ENCODE measurements around the gene STARD9. TPM values are rescaled to one million over a fixed set of nuclear protein-coding genes. Genes with fewer than 3 reads are reported as not detected.

The STARD9 gene
- polyA plus RNA-seq (2012; ENCODE audit: insufficient read length, low read depth), result 5.2 TPM

DNA sequence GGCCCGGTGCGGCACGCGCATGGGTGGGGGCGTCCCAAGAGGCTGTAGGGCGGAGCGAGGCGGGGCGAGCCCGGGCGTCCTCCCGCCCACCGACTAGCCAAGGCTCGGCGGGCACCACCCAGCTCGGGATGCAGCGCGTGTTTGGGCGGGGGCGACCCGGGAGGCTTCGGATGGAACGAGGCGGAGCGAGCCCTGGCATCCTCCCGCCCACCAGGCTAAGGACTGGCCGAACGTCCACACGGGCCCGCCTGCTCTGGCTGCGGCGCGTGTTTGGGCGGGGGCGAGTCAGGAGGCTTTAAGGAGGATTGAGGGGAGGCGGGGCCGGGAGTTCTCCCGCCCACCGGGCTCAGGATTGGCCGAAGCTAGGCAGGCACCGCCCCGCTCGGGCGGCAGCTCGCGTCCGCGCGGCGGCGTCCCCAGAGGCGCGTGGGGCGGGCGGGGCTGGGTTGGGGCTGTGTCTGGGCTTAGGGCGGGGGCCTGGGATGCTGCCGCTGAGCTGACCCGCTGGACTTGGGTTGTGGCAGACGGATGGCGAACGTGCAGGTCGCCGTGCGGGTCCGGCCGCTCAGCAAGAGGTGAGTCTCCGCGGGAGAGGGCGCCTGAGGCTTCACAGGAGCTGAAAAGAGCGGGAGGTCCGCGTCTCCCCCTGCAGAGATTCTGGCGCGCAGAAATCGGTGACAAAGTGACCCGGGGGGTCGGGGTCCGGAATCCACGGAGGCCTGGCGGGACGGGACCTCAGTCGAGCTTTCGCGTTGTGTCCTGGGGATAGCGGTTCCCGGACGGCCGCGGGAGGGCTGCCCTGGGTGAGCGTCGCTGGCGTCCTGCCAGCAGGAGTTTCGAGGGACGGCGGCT lies at the start of gene STARD9:
Gene STARD9 (plus strand): TSS at position 419 of the 852 bp plus-strand sequence. CDS start 110 bp downstream, at position 529.
- TF ChIP-seq POLR2AphosphoS5 (IDR thresholded peaks at IDR 0.05; ENCODE audit: low read depth, low read length) (peak; percentile 58), FOXP2 (optimal IDR thresholded peaks at IDR 0.05; ENCODE audit: borderline replicate concordance, extremely low read depth, extremely low read length, insufficient read depth) (peak; percentile 80)
- TF ChIP-seq, protein P1, sequence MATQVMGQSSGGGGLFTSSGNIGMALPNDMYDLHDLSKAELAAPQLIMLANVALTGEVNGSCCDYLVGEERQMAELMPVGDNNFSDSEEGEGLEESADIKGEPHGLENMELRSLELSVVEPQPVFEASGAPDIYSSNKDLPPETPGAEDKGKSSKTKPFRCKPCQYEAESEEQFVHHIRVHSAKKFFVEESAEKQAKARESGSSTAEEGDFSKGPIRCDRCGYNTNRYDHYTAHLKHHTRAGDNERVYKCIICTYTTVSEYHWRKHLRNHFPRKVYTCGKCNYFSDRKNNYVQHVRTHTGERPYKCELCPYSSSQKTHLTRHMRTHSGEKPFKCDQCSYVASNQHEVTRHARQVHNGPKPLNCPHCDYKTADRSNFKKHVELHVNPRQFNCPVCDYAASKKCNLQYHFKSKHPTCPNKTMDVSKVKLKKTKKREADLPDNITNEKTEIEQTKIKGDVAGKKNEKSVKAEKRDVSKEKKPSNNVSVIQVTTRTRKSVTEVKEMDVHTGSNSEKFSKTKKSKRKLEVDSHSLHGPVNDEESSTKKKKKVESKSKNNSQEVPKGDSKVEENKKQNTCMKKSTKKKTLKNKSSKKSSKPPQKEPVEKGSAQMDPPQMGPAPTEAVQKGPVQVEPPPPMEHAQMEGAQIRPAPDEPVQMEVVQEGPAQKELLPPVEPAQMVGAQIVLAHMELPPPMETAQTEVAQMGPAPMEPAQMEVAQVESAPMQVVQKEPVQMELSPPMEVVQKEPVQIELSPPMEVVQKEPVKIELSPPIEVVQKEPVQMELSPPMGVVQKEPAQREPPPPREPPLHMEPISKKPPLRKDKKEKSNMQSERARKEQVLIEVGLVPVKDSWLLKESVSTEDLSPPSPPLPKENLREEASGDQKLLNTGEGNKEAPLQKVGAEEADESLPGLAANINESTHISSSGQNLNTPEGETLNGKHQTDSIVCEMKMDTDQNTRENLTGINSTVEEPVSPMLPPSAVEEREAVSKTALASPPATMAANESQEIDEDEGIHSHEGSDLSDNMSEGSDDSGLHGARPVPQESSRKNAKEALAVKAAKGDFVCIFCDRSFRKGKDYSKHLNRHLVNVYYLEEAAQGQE (IDR thresholded peaks at IDR 0.05; ENCODE audit: insufficient read depth in 1 of 2, low read depth in 2 of 2, low read length in 2 of 2), result no peak

DNA sequence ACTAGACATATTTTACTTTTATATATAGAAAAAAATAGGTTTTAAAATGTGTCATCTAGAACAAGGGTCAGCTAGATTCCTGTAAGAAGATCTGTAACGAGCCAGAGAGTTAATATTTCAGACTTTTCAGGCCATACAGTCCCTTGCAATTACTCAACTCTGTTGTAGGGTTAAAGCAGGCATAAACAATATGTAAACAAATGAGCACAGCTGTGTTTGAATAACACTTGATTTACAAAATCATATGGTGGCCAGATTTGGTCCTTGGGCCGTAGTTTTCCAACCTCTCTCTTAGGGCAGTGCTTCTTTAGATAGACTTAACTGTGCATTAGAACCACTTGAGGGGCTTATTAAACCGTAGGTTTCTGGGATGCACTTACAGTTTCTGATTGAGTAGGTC lies 46.4 kb upstream of the STARD9 start:
- TF ChIP-seq, protein P1 (IDR thresholded peaks at IDR 0.05; ENCODE audit: insufficient read depth in 1 of 2, low read depth in 2 of 2, low read length in 2 of 2), result no peak
- TF ChIP-seq FOXP2 (optimal IDR thresholded peaks at IDR 0.05; ENCODE audit: borderline replicate concordance, extremely low read depth, extremely low read length, insufficient read depth) (no peak), SIN3A (IDR thresholded peaks at IDR 0.05; ENCODE audit: borderline replicate concordance, insufficient read depth, low read length) (no peak)

DNA sequence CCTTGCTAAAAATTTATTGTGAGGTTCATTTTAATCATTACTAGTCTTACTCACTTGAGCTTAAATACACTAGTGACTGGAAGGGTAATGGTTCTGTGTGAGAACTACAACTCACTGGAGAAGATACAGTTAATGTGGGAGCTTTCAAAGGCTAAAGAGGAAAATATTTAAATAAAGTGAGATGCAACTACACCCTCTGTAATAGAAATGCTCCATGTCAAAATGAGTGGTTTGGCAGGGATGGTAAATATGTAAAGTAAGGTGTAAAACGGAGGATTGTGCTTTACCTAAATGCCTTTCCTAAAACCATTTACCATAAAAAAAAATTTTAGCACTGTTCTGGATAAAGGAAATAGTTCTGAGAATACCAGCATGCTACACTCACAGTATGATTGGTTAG lies 42.2 kb upstream of the STARD9 start:
- TF ChIP-seq POLR2AphosphoS5 (IDR thresholded peaks at IDR 0.05; ENCODE audit: low read depth, low read length) (no peak), TAF1 (IDR thresholded peaks at IDR 0.05; ENCODE audit: borderline replicate concordance, insufficient read depth, low read length) (no peak), SIN3A (IDR thresholded peaks at IDR 0.05; ENCODE audit: borderline replicate concordance, insufficient read depth, low read length) (no peak), FOXP2 (optimal IDR thresholded peaks at IDR 0.05; ENCODE audit: borderline replicate concordance, extremely low read depth, extremely low read length, insufficient read depth) (no peak)
- TF ChIP-seq, protein P1 (IDR thresholded peaks at IDR 0.05; ENCODE audit: insufficient read depth in 1 of 2, low read depth in 2 of 2, low read length in 2 of 2), result no peak

DNA sequence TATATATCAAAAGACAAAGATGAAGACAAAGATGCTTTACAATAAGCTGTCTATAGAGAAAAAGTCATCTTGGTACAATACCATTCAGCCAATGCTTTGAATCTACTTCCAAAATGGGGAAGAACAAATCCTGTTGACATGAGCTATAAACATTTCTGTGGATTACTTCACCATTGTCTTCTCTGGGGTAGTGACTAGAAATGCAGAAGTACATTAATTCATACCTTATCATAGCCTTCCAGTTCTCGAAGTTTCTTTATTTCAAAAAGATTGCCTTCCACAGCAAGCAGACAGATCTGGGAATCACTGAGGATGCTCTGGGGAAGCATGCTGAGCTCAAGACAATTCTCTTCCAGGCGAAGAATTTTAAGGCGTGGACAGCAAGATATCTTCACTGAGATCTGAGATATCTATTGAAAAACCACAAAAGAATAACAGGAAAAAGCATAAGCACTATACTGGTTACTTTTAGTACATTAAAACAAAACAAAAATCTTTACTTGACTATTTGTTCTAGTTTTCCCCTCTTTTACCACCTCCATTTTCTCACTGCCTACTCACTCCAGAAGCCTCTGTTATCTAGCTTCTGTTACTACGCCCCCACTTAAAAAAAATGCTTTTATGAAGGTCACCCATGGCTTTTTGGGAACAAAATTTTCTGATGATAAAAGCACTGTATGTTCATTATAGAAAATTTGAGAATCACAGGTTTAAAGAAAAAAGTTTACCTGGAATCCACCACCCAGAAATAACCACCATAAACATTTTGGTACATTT lies 30.4 kb upstream of the STARD9 start:
- TF ChIP-seq TAF1 (IDR thresholded peaks at IDR 0.05; ENCODE audit: borderline replicate concordance, insufficient read depth, low read length) (no peak), SIN3A (IDR thresholded peaks at IDR 0.05; ENCODE audit: borderline replicate concordance, insufficient read depth, low read length) (no peak), FOXP2 (optimal IDR thresholded peaks at IDR 0.05; ENCODE audit: borderline replicate concordance, extremely low read depth, extremely low read length, insufficient read depth) (no peak), POLR2AphosphoS5 (IDR thresholded peaks at IDR 0.05; ENCODE audit: low read depth, low read length) (no peak)
- TF ChIP-seq, protein P1 (IDR thresholded peaks at IDR 0.05; ENCODE audit: insufficient read depth in 1 of 2, low read depth in 2 of 2, low read length in 2 of 2), result no peak
